Neuronal stem cell (in vitro differentiated cells): ENCODE measurements around the gene RPS19.
A peak's percentile ranks its signal among the peaks of the same experiment; 100 is the strongest.

Source experiments
- DNase-seq: peaks from one replicate; pipeline ENCODE4 v3.0.0-alpha.2; 2013; ENCODE audit warnings: low spot score
- H2AFZ ChIP-seq: one replicate; pipeline ENCODE4 v1.6.1; 2013; ENCODE audit warnings: mild to moderate bottlenecking, low read length, inconsistent platforms
- H2AK5ac ChIP-seq: 2 replicates; pipeline ENCODE4 v1.6.1; 2013; ENCODE audit warnings: low read depth, mild to moderate bottlenecking, inconsistent platforms, low read length, moderate library complexity, mixed read lengths
- H2BK120ac ChIP-seq: 2 replicates; pipeline ENCODE4 v1.6.1; 2013; ENCODE audit warnings: low read depth, mild to moderate bottlenecking, inconsistent platforms, low read length, moderate library complexity, mixed read lengths
- H2BK12ac ChIP-seq: one replicate; pipeline ENCODE4 v1.6.1; 2013; ENCODE audit warnings: low read length, inconsistent platforms
- H2BK15ac ChIP-seq: 2 replicates; pipeline ENCODE4 v1.6.1; 2013; ENCODE audit warnings: mild to moderate bottlenecking, low read length, inconsistent platforms, mixed read lengths
- H2BK5ac ChIP-seq: one replicate; pipeline ENCODE4 v1.6.1; 2013; ENCODE audit warnings: inconsistent platforms, mild to moderate bottlenecking, low read length, moderate library complexity
- H3K14ac ChIP-seq: one replicate; pipeline ENCODE4 v1.6.1; 2013; ENCODE audit warnings: low read length, inconsistent platforms
- H3K18ac ChIP-seq: 2 replicates; pipeline ENCODE4 v1.6.1; 2013; ENCODE audit warnings: low read length, inconsistent platforms
- H3K23ac ChIP-seq: 2 replicates; pipeline ENCODE4 v1.6.1; 2013; ENCODE audit warnings: low read depth, mild to moderate bottlenecking, mixed read lengths, low read length, inconsistent platforms; ENCODE audit not compliant: poor library complexity
- H3K27ac ChIP-seq: replicated peaks from 3 replicates; pipeline ENCODE4 v1.5.1; 2013; ENCODE audit warnings: low read length, inconsistent platforms
- H3K27me3 ChIP-seq, 3 experiments: 2 replicates each; pipeline ENCODE4 v1.6.1; 2013; ENCODE audit warnings: low read length in 3 of 3, mild to moderate bottlenecking in 2 of 3, inconsistent platforms in 1 of 3, low read depth in 1 of 3, mixed read lengths in 1 of 3, moderate library complexity in 1 of 3; ENCODE audit not compliant: control insufficient read depth in 3 of 3, insufficient read depth in 3 of 3
- H3K36me3 ChIP-seq, 2 donors: replicated peaks in 1 of 2; 2 replicates each; pipeline ENCODE4 v1.6.1; 2013; ENCODE audit warnings: low read length in 2 of 2; ENCODE audit not compliant: control insufficient read depth in 2 of 2, insufficient read depth in 2 of 2
- H3K4ac ChIP-seq: 2 replicates; pipeline ENCODE4 v1.6.1; 2013; ENCODE audit warnings: inconsistent platforms, mild to moderate bottlenecking, low read length, moderate library complexity
- H3K4me1 ChIP-seq, 2 donors: 1 replicate in 1 of 2; 2 replicates in 1 of 2; pipeline ENCODE4 v1.6.1; 2013; ENCODE audit warnings: low read length in 2 of 2, low read depth in 1 of 2; ENCODE audit not compliant: control insufficient read depth in 2 of 2, insufficient read depth in 1 of 2
- H3K4me2 ChIP-seq: one replicate; pipeline ENCODE4 v1.6.1; 2013; ENCODE audit warnings: mild to moderate bottlenecking, low read length, inconsistent platforms; ENCODE audit not compliant: insufficient read depth, poor library complexity, severe bottlenecking
- H3K4me3 ChIP-seq, 2 donors: 2 replicates each; pipeline ENCODE4 v1.5.1; 2013; ENCODE audit warnings: low read length in 2 of 2, mild to moderate bottlenecking in 2 of 2, inconsistent platforms in 1 of 2, moderate library complexity in 1 of 2
- H3K79me1 ChIP-seq: one replicate; pipeline ENCODE4 v1.6.1; 2013; ENCODE audit warnings: low read depth, mild to moderate bottlenecking, inconsistent platforms, low read length, moderate library complexity
- H3K9ac ChIP-seq: one replicate; pipeline ENCODE4 v1.6.1; 2013; ENCODE audit warnings: mild to moderate bottlenecking, low read depth, low read length, inconsistent platforms; ENCODE audit not compliant: poor library complexity
- H3K9me3 ChIP-seq, 2 donors: replicated peaks in 1 of 2; 2 replicates each; pipeline versions ENCODE3 to v1.6.1; 2013; ENCODE audit warnings: low read length in 2 of 2, mild to moderate bottlenecking in 2 of 2, inconsistent platforms in 1 of 2, low read depth in 1 of 2, mixed read lengths in 1 of 2, moderate library complexity in 1 of 2; ENCODE audit not compliant: control insufficient read depth in 2 of 2, insufficient read depth in 1 of 2
- H4K8ac ChIP-seq: one replicate; pipeline ENCODE4 v1.6.1; 2013; ENCODE audit warnings: low read depth, mild to moderate bottlenecking, inconsistent platforms, low read length, moderate library complexity
- H4K91ac ChIP-seq: one replicate; pipeline ENCODE4 v1.6.1; 2013; ENCODE audit warnings: low read length, low read depth, mild to moderate bottlenecking, inconsistent platforms; ENCODE audit not compliant: poor library complexity
- WGBS, 2 donors: extraction: QIAGEN DNeasy Blood & Tissue Kit; methylation state at CpG; one replicate each; pipeline ENCODE4 v1.1.7; 2013; ENCODE audit warnings: missing lambda C conversion rate in 2 of 2, mixed read lengths in 1 of 2; ENCODE audit not compliant: insufficient read length in 2 of 2, insufficient replicate concordance in 1 of 2; ENCODE audit errors: extremely low coverage in 2 of 2; 5-methylcytosine and 5-hydroxymethylcytosine counted together

The RPS19 gene

DNA sequence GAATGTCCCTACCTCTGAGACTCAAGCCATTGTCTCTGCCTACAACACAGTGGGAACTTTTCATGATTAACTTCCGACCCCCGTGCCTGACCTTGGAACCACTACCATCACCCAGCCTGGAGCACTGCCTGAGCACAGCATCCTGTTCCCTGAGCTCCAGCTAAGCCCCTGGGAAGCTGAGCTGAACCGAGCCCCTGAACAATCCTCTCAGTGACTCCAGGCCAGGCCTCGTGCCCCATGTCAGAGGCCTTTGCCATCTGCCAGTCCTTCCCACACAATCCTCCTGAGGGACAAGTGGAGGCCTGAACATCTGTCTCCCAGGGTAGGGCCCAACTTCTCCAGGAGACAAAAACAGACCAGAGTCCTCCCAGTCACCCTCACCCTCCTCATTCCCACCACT lies 46.1 kb upstream of the RPS19 start:
- H2AFZ ChIP-seq: no peak overlapping the region
- peaks cover 2% of the 10 kb centered on the region for H3K79me1 ChIP-seq
- H3K14ac ChIP-seq: no peak overlapping the region
- no peak overlapping the region for H2AK5ac ChIP-seq
- H3K9ac ChIP-seq: no peak overlapping the region
- peaks cover 0 to 10% (median 0%) of the 10 kb centered on the region in 3 experiments for H3K27me3 ChIP-seq
- H2BK15ac ChIP-seq: no peak overlapping the region
- H3K4me1 ChIP-seq: no peaks in the 10 kb centered on the region
- no peaks in the 10 kb centered on the region for H3K9me3 ChIP-seq
- H2BK12ac ChIP-seq: no peak overlapping the region
- no peak for DNase-seq
- no CpG with 5 or more reads among the region's 4 CpGs for WGBS, 2 donors
- no peak overlapping the region for H3K23ac ChIP-seq
- H2BK5ac ChIP-seq: no peak overlapping the region
- no peak overlapping the region for H4K8ac ChIP-seq
- H3K4me3 ChIP-seq: peak overlapping the region in 1 of 2 donors; percentile 3
- no peak overlapping the region for H3K27ac ChIP-seq
- no peak overlapping the region for H2BK120ac ChIP-seq
- H4K91ac ChIP-seq: no peak overlapping the region
- no peak overlapping the region for H3K4ac ChIP-seq
- no peak overlapping the region for H3K18ac ChIP-seq
- H3K4me2 ChIP-seq: no peak overlapping the region
- no peaks in the 10 kb centered on the region for H3K36me3 ChIP-seq

DNA sequence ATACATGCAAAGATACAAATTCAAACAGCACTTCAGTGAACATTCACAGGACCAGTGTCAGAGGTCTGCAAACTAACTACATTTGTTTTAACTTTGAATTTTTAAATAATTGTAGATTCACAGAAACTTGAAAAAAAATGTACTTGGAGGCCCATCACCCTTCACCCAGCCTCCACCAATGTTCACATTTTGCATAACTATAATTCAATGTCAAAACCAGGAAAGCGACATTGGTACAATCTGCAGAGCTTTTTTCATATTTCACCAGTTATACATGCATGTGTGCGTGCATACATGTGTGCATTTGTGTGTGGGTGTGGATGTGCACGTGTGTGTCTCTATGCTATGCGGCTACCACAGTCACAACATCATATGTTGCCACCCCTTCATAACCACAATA lies 44.8 kb upstream of the RPS19 start:
- Histone ChIP-seq H2AK5ac (no peak overlapping the region), H2BK15ac (no peak overlapping the region), H4K91ac (no peak overlapping the region), H3K14ac (no peak overlapping the region), H3K36me3 (no peaks in the 10 kb centered on the region), H3K79me1 (no peaks in the 10 kb centered on the region), H3K27ac (no peak overlapping the region), H2AFZ (no peak overlapping the region), H2BK5ac (no peak overlapping the region), H3K18ac (no peak overlapping the region), H3K23ac (no peak overlapping the region), H4K8ac (no peak overlapping the region), H2BK120ac (no peak overlapping the region), H3K4me3 (no peak overlapping the region), H2BK12ac (no peak overlapping the region), H3K9me3 (no peaks in the 10 kb centered on the region), H3K4ac (no peak overlapping the region), H3K4me2 (no peak overlapping the region), H3K27me3 (peaks cover 0 to 10% (median 0%) of the 10 kb centered on the region in 3 experiments), H3K4me1 (no peaks in the 10 kb centered on the region), H3K9ac (no peak overlapping the region)
- WGBS, 2 donors: no CpG with 5 or more reads among the region's 4 CpGs
- no peak for DNase-seq

GRCh38 chr19:41816761-41817160 lies 43.3 kb upstream of the RPS19 start:
- no peaks in the 10 kb centered on the region for H3K79me1 ChIP-seq
- no peak overlapping the region for H3K4ac ChIP-seq
- H3K9me3 ChIP-seq: no peaks in the 10 kb centered on the region
- DNase-seq: no peak
- H3K4me3 ChIP-seq: no peak overlapping the region
- H4K91ac ChIP-seq: no peak overlapping the region
- no peak overlapping the region for H3K18ac ChIP-seq
- H2BK120ac ChIP-seq: no peak overlapping the region
- no CpG with 5 or more reads among the region's 2 CpGs for WGBS, 2 donors
- no peak overlapping the region for H3K4me2 ChIP-seq
- no peak overlapping the region for H3K23ac ChIP-seq
- H4K8ac ChIP-seq: no peak overlapping the region
- peaks cover 0 to 5% (median 0%) of the 10 kb centered on the region in 3 experiments for H3K27me3 ChIP-seq
- no peak overlapping the region for H3K27ac ChIP-seq
- no peak overlapping the region for H2BK15ac ChIP-seq
- no peak overlapping the region for H2AK5ac ChIP-seq
- H2BK5ac ChIP-seq: no peak overlapping the region
- H2BK12ac ChIP-seq: no peak overlapping the region
- no peak overlapping the region for H3K9ac ChIP-seq
- no peak overlapping the region for H3K14ac ChIP-seq
- H3K36me3 ChIP-seq: no peaks in the 10 kb centered on the region
- H3K4me1 ChIP-seq: no peaks in the 10 kb centered on the region
- H2AFZ ChIP-seq: no peak overlapping the region

DNA sequence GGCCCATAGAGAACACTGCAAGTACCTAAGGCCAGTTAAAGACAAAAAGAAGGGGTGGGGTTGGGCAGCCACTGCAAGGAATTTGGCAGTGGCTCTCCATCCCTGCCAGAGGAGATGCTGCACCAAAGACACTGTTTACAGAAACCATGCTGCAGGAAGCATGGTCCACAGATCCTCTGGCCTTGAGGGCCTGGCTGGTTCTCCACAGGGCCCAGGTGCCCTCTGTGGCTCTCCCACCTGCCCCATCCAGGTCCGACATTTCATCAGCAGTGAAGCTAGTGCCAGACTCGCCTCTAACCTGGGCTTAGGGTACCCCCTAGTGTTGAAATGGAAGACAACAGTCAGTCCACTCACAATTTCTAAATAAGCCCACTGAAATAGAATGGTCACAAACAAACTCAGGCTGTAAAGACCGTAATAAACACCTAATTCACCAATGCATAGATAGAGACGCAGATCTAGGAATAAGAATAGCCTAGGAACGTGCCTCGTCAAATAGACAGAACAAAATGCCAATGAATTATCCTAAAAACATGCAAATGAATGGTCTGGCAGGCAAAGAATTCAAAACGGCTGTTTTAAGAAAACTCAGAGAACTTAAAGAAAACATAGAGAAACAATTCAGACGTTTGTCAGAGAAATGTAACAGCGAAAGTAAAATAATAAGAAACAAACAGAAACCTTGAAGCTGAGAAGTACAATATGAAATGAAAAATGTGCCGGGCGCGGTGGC lies 38.9 kb upstream of the RPS19 start:
- Histone ChIP-seq H3K27me3 (no peaks in the 10 kb centered on the region), H4K8ac (no peak overlapping the region), H3K4me3 (no peak overlapping the region), H2AK5ac (no peak overlapping the region), H3K4ac (no peak overlapping the region), H3K9me3 (no peaks in the 10 kb centered on the region), H3K36me3 (no peaks in the 10 kb centered on the region), H3K18ac (no peak overlapping the region), H2BK12ac (no peak overlapping the region), H3K4me1 (no peaks in the 10 kb centered on the region), H2AFZ (no peak overlapping the region), H2BK120ac (no peak overlapping the region), H3K9ac (no peak overlapping the region), H3K27ac (no peak overlapping the region), H2BK5ac (no peak overlapping the region), H3K23ac (peak overlapping the region; percentile 67), H3K4me2 (no peak overlapping the region), H4K91ac (no peak overlapping the region), H3K79me1 (no peaks in the 10 kb centered on the region), H2BK15ac (no peak overlapping the region), H3K14ac (no peak overlapping the region)
- DNase-seq: peak; percentile 41
- WGBS, 2 donors: no CpG with 5 or more reads among the region's 12 CpGs
